Trophoblast cell (in vitro differentiated cells and primary cell): ENCODE measurements around the gene SPDYE16.
A peak's percentile ranks its signal among the peaks of the same experiment; 100 is the strongest.
"Not testable (repeated sequence)": the region's sequence is repeated elsewhere in the genome, so short reads cannot be mapped to it uniquely, and the experiment has no call there.

ENCODE experiments used
- DNase-seq, 2 donors: peaks; one replicate each; pipeline ENCODE4 v3.0.0-alpha.2; 2016
- H2AFZ ChIP-seq: 2 replicates; pipeline ENCODE4 v1.6.1; 2013; ENCODE audit warnings: low read length, moderate library complexity, mild to moderate bottlenecking; ENCODE audit not compliant: insufficient read depth, poor library complexity
- H2AK5ac ChIP-seq: 2 replicates; pipeline ENCODE4 v1.6.1; 2013; ENCODE audit warnings: mild to moderate bottlenecking, low read length
- H2BK120ac ChIP-seq: 2 replicates; pipeline ENCODE4 v1.6.1; 2013; ENCODE audit warnings: low read length, mild to moderate bottlenecking, moderate library complexity; ENCODE audit not compliant: insufficient read depth, poor library complexity
- H2BK12ac ChIP-seq: 2 replicates; pipeline ENCODE4 v1.6.1; 2013; ENCODE audit warnings: mild to moderate bottlenecking, low read length, moderate library complexity
- H2BK5ac ChIP-seq: 2 replicates; pipeline ENCODE4 v1.6.1; 2013; ENCODE audit warnings: low read length, low read depth, moderate library complexity, mild to moderate bottlenecking; ENCODE audit not compliant: poor library complexity
- H3K14ac ChIP-seq: 2 replicates; pipeline ENCODE4 v1.6.1; 2013; ENCODE audit warnings: mild to moderate bottlenecking, low read length
- H3K18ac ChIP-seq: 2 replicates; pipeline ENCODE4 v1.6.1; 2013; ENCODE audit warnings: mild to moderate bottlenecking, low read length
- H3K23ac ChIP-seq: 2 replicates; pipeline ENCODE4 v1.6.1; 2013; ENCODE audit warnings: low read length
- H3K27ac ChIP-seq: 2 replicates; pipeline ENCODE4 v1.5.1; 2013; ENCODE audit warnings: low read depth, mild to moderate bottlenecking, inconsistent platforms, low read length, moderate library complexity
- H3K27me3 ChIP-seq: 2 replicates; pipeline ENCODE4 v1.6.1; 2013; ENCODE audit warnings: inconsistent platforms, mild to moderate bottlenecking, low read length, moderate library complexity; ENCODE audit not compliant: insufficient read depth
- H3K36me3 ChIP-seq, 2 experiments: 1 replicate in 1 of 2; 2 replicates in 1 of 2; pipeline ENCODE4 v1.6.1; 2013; ENCODE audit warnings: low read length in 2 of 2, mild to moderate bottlenecking in 2 of 2, moderate library complexity in 1 of 2; ENCODE audit not compliant: insufficient read depth in 2 of 2, control insufficient read depth in 1 of 2
- H3K4ac ChIP-seq: 2 replicates; pipeline ENCODE4 v1.6.1; 2013; ENCODE audit warnings: low read depth, mild to moderate bottlenecking, low read length, moderate library complexity
- H3K4me1 ChIP-seq, 2 experiments: 1 replicate in 1 of 2; 2 replicates in 1 of 2; pipeline ENCODE4 v1.6.1; 2013; ENCODE audit warnings: low read length in 2 of 2, mild to moderate bottlenecking in 2 of 2, moderate library complexity in 1 of 2; ENCODE audit not compliant: insufficient read depth in 2 of 2, control insufficient read depth in 1 of 2
- H3K4me2 ChIP-seq: 2 replicates; pipeline ENCODE4 v1.6.1; 2013; ENCODE audit warnings: inconsistent platforms, mild to moderate bottlenecking, low read length, moderate library complexity
- H3K4me3 ChIP-seq: 2 replicates; pipeline ENCODE4 v1.5.1; 2013; ENCODE audit warnings: mild to moderate bottlenecking, low read depth, low read length, inconsistent platforms
- H3K79me1 ChIP-seq: one replicate; pipeline ENCODE4 v1.6.1; 2013; ENCODE audit warnings: low read length
- H3K79me2 ChIP-seq: 2 replicates; pipeline ENCODE4 v1.6.1; 2013; ENCODE audit warnings: low read length, mild to moderate bottlenecking; ENCODE audit not compliant: control insufficient read depth, insufficient read depth, poor library complexity
- H3K9ac ChIP-seq: 2 replicates; pipeline ENCODE4 v1.6.1; 2013; ENCODE audit warnings: mild to moderate bottlenecking, low read length
- H3K9me3 ChIP-seq: 2 replicates; pipeline ENCODE4 v1.6.1; 2013; ENCODE audit warnings: low read depth, mild to moderate bottlenecking, control low read depth, inconsistent platforms, low read length; ENCODE audit not compliant: insufficient read depth
- H4K12ac ChIP-seq: 2 replicates; pipeline ENCODE4 v1.6.1; 2013; ENCODE audit warnings: low read depth, mild to moderate bottlenecking, low read length, moderate library complexity
- H4K8ac ChIP-seq: 2 replicates; pipeline ENCODE4 v1.6.1; 2013; ENCODE audit warnings: low read depth, mild to moderate bottlenecking, low read length, moderate library complexity
- H4K91ac ChIP-seq: one replicate; pipeline ENCODE4 v1.6.1; 2013; ENCODE audit warnings: low read depth, mild to moderate bottlenecking, low read length, moderate library complexity
- WGBS: extraction: QIAGEN DNeasy Blood & Tissue Kit; methylation state at CpG from one replicate; pipeline ENCODE4 v1.1.7; 2013; ENCODE audit warnings: missing lambda C conversion rate; ENCODE audit not compliant: insufficient read length, insufficient coverage; ENCODE audit errors: extremely low coverage; 5-methylcytosine and 5-hydroxymethylcytosine counted together

Gene SPDYE16

DNA sequence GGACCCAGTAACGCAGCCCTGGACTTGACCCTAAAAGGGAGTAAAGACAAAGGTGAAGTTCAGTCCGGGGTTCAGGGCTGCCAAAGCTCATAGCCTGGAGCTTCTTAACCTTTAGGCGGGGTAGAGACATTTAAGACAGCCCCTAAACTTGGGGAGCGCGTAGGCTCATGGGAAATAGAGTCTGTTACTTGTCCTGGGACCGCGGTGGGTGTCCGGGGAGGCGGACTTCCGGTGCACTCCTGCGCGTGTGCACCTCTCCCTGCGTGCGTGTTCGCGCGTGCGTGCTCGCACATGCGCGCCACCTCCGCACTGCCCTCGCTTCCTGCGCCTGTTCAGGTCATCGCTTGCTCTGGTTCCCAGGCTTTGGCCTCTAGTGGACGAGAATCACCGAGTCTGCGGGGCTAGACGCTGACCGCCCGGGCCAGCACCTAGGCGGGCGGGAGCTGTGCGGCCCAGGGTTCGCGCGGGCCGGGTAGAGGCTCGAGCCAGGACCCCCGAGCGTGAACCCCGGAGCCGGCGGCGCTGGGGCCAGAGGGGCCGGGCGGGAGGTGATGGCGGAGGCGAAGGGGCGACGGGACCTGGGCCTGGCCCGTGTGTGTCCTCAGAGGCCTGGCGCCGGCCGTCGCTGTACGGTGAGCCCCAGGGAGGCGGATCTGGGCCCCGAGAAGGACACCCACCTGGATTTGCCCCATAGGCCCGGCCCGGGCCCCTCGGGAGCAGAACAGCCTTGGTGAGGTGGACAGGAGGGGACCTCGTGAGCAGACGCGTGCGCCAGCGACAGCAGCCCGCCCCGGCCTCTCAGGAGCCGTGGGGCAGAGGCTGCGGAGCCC is 6.1 kb upstream of the SPDYE16 start:
- no CpG with 5 or more reads among the region's 71 CpGs for WGBS

DNA sequence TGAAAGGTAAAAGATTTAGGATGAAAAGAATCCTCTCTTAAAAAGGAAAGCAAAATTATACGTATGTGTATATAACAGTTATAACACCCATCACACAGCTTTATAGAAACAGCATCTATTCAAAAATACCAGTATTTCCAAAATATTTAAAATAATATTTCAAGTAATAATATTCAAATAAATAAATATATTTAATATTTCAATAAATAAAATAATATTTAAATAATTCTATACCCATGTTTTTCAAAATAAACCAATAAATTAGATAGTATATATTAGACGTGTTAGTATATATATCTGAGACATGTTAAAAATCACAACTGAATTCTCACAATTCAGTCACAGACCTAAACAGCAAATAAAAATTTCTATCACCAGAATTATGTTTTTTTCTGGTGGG is 11.5 kb downstream of the SPDYE16 start:
- WGBS: no CpG with 5 or more reads among the region's 2 CpGs
- not testable (repeated sequence) for H3K27ac ChIP-seq, H3K4me2 ChIP-seq

More for the DNA sequence above, 6.1 kb upstream of the SPDYE16 start:
- Histone ChIP-seq H3K27ac (peak overlapping the region; percentile 77), H3K18ac (peak overlapping the region; percentile 49), H3K9ac (peak overlapping the region; percentile 77), H2BK5ac (peak overlapping the region; percentile 75), H4K8ac (peak overlapping the region; percentile 93), H3K4ac (peak overlapping the region; percentile 98), H2AK5ac (peak overlapping the region; percentile 72), H3K4me3 (peak overlapping the region; percentile 88), H3K14ac (peak overlapping the region; percentile 80), H3K4me2 (peak overlapping the region; percentile 68), H2AFZ (peak overlapping the region; percentile 85), H4K12ac (peak overlapping the region; percentile 80), H2BK120ac (peak overlapping the region; percentile 36), H4K91ac (peak overlapping the region; percentile 88)
- H3K27me3 ChIP-seq, H2BK12ac ChIP-seq, H3K79me1 ChIP-seq, H3K4me1 ChIP-seq, H3K36me3 ChIP-seq, H3K9me3 ChIP-seq, H3K23ac ChIP-seq, H3K79me2 ChIP-seq: not testable (repeated sequence)
- peak; percentile 72 to 80 for DNase-seq

DNA sequence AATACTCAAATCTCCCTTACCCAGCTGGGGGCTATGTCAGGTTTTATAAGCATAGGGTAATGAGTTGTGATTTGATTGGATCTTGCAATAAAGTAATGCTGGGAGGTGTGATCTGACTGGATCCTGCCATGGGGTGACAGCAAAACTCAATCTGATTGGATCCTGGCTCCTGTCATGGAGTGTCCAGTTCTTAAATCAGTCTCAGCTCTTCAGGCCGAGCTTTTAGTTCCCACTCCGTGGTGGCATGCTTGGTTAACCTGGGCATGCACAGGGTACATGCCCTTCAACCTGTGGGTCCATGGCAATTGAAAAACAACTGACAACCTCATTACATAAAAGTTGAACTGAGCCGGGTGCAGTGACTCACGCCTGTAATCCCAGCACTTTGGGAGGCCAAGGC is 16.9 kb downstream of the SPDYE16 start:
- not testable (repeated sequence) for H2AFZ ChIP-seq, H3K4me3 ChIP-seq, H2BK5ac ChIP-seq, H3K27ac ChIP-seq, H3K4ac ChIP-seq, H3K14ac ChIP-seq, H2BK120ac ChIP-seq, DNase-seq, H3K27me3 ChIP-seq, H3K9ac ChIP-seq, H3K9me3 ChIP-seq, H3K23ac ChIP-seq, H2AK5ac ChIP-seq, H4K8ac ChIP-seq, H4K91ac ChIP-seq, H3K36me3 ChIP-seq, H3K79me2 ChIP-seq, H3K4me2 ChIP-seq, H3K18ac ChIP-seq, H3K79me1 ChIP-seq, H2BK12ac ChIP-seq, H3K4me1 ChIP-seq, H4K12ac ChIP-seq
- no CpG with 5 or more reads among the region's 4 CpGs for WGBS

More for the DNA sequence above, 11.5 kb downstream of the SPDYE16 start:
- not testable (repeated sequence) for H4K12ac ChIP-seq, H3K27me3 ChIP-seq, H3K79me2 ChIP-seq, H3K23ac ChIP-seq, H2BK5ac ChIP-seq, H3K14ac ChIP-seq, H2BK12ac ChIP-seq, H3K9ac ChIP-seq, H3K4me1 ChIP-seq, H3K79me1 ChIP-seq, H2AK5ac ChIP-seq, H3K36me3 ChIP-seq, H2AFZ ChIP-seq, H3K4me3 ChIP-seq, H2BK120ac ChIP-seq, H3K18ac ChIP-seq, DNase-seq, H3K4ac ChIP-seq, H4K91ac ChIP-seq, H3K9me3 ChIP-seq, H4K8ac ChIP-seq

DNA sequence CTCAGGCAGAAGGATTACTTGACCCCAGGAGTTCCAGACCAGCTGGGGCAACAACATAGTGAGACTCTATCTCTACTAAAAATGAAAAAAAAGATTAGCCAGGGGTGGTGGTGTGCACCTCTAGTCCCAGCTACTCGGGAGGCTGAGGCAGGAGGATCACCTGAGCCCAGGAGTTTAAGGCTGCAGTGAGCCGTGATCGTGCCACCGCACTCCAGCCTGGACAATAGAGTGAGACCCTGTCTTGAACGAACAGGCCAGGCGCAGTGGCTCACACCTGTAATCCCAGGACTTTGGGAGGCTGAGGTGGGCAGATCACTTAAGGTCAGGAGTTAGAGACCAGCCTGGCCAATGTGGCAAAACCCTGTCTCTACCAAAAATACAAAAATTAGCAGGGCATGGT is 26.2 kb downstream of the SPDYE16 start:
- H3K27me3 ChIP-seq, H2AK5ac ChIP-seq, H2BK12ac ChIP-seq, H4K12ac ChIP-seq, H2BK120ac ChIP-seq, H3K4me1 ChIP-seq, H3K18ac ChIP-seq, H2AFZ ChIP-seq, H3K9ac ChIP-seq, H3K4ac ChIP-seq, H3K14ac ChIP-seq, H3K23ac ChIP-seq, H4K91ac ChIP-seq, H2BK5ac ChIP-seq, H3K79me1 ChIP-seq, H3K9me3 ChIP-seq, H4K8ac ChIP-seq, H3K27ac ChIP-seq, H3K79me2 ChIP-seq, H3K4me2 ChIP-seq, H3K4me3 ChIP-seq, H3K36me3 ChIP-seq, DNase-seq: not testable (repeated sequence)
- WGBS: no CpG with 5 or more reads among the region's 6 CpGs
